CD14-positive monocyte (primary cell): ENCODE measurements around the gene CD22. TPM values are rescaled to one million over a fixed set of nuclear protein-coding genes. Genes with fewer than 3 reads are reported as not detected.

Experiments
- DNase-seq, 3 donors: peaks; one replicate each; pipeline ENCODE4 v3.0.0-alpha.2; 2011 to 2022
- H2AFZ ChIP-seq: 2 replicates; pipeline ENCODE4 v1.6.0; 2012; ENCODE audit warnings: mild to moderate bottlenecking, low read depth, low read length, inconsistent platforms; ENCODE audit not compliant: insufficient read depth, poor library complexity, severe bottlenecking
- H3K27ac ChIP-seq, 2 donors: 1 replicate in 1 of 2; 2 replicates in 1 of 2; pipeline ENCODE4 v1.5.1; 2012 to 2013; ENCODE audit warnings: low read length in 2 of 2, control low read depth in 1 of 2, inconsistent platforms in 1 of 2, low read depth in 1 of 2, mild to moderate bottlenecking in 1 of 2
- H3K27me3 ChIP-seq, 2 donors: one replicate each; pipeline versions ENCODE4 v1.6.0 to v1.6.1; 2011 to 2013; ENCODE audit warnings: low read length in 2 of 2; ENCODE audit not compliant: control insufficient read depth in 2 of 2, insufficient read depth in 2 of 2
- H3K36me3 ChIP-seq, 2 donors: replicated peaks in 1 of 2; 1 replicate in 1 of 2; 2 replicates in 1 of 2; pipeline versions ENCODE4 v1.5.1 to v1.6.1; 2012 to 2013; ENCODE audit warnings: low read length in 2 of 2, control low read depth in 1 of 2, inconsistent platforms in 1 of 2, mild to moderate bottlenecking in 1 of 2; ENCODE audit not compliant: insufficient read depth in 2 of 2, control insufficient read depth in 1 of 2
- H3K4me1 ChIP-seq, 2 donors: 1 replicate in 1 of 2; 2 replicates in 1 of 2; pipeline versions ENCODE4 v1.5.1 to v1.6.1; 2012 to 2013; ENCODE audit warnings: low read length in 2 of 2, control low read depth in 1 of 2, inconsistent platforms in 1 of 2, mild to moderate bottlenecking in 1 of 2, moderate library complexity in 1 of 2; ENCODE audit not compliant: insufficient read depth in 2 of 2, control insufficient read depth in 1 of 2
- H3K4me2 ChIP-seq: replicated peaks from 2 replicates; pipeline ENCODE3; 2012; ENCODE audit warnings: low read length, moderate library complexity, mild to moderate bottlenecking; ENCODE audit not compliant: poor library complexity, severe bottlenecking; ENCODE audit errors: extremely low read depth
- H3K4me3 ChIP-seq, 3 experiments: fragments of 200-600 bp in 1 of 3; sonication (generic) in 1 of 3; replicated peaks in 1 of 3; 1 replicate in 2 of 3; 2 replicates in 1 of 3; pipeline ENCODE4 v1.5.1; 2011 to 2013; ENCODE audit warnings: low read length in 3 of 3, mild to moderate bottlenecking in 3 of 3, control low read depth in 2 of 3, low read depth in 2 of 3, inconsistent platforms in 1 of 3, moderate library complexity in 1 of 3
- H3K79me2 ChIP-seq: 2 replicates; pipeline ENCODE4 v1.6.0; 2012; ENCODE audit warnings: mild to moderate bottlenecking, control low read depth, inconsistent platforms, low read length, moderate library complexity; ENCODE audit not compliant: insufficient read depth
- H3K9ac ChIP-seq: 2 replicates; pipeline ENCODE4 v1.6.0; 2017; ENCODE audit warnings: low read length, mild to moderate bottlenecking; ENCODE audit not compliant: insufficient read depth, poor library complexity, severe bottlenecking
- H3K9me3 ChIP-seq, 2 donors: replicated peaks in 1 of 2; 1 replicate in 1 of 2; 2 replicates in 1 of 2; pipeline versions ENCODE4 v1.5.1 to v1.6.1; 2012 to 2013; ENCODE audit warnings: low read length in 2 of 2, control low read depth in 1 of 2; ENCODE audit not compliant: control insufficient read depth in 1 of 2, insufficient read depth in 1 of 2
- H4K20me1 ChIP-seq: 2 replicates; pipeline ENCODE4 v1.6.0; 2012; ENCODE audit warnings: mild to moderate bottlenecking, low read length, control low read depth, moderate library complexity; ENCODE audit not compliant: insufficient read depth
- H3K27ac Mint-ChIP-seq, 7 donors: one replicate each; pipeline ENCODE4 v1.8.0; 2020; ENCODE audit warnings: mild to moderate bottlenecking in 7 of 7, mixed read lengths in 7 of 7, moderate library complexity in 6 of 7, inconsistent platforms in 2 of 7
- H3K27me3 Mint-ChIP-seq, 3 donors: one replicate each; pipeline ENCODE4 v1.8.0; 2021 to 2022; ENCODE audit warnings: low read depth in 3 of 3, mild to moderate bottlenecking in 3 of 3, mixed read lengths in 3 of 3, moderate library complexity in 3 of 3, inconsistent platforms in 1 of 3
- H3K36me3 Mint-ChIP-seq, 2 donors: one replicate each; pipeline ENCODE4 v1.8.0; 2020; ENCODE audit warnings: mixed read lengths in 2 of 2, inconsistent platforms in 1 of 2, mild to moderate bottlenecking in 1 of 2
- H3K4me1 Mint-ChIP-seq: one replicate; pipeline ENCODE4 v1.8.0; 2020; ENCODE audit warnings: mild to moderate bottlenecking, mixed read lengths
- H3K4me3 Mint-ChIP-seq, 2 donors: one replicate each; pipeline ENCODE4 v1.8.0; 2020; ENCODE audit warnings: mild to moderate bottlenecking in 2 of 2, mixed read lengths in 2 of 2, moderate library complexity in 1 of 2
- H3K9me3 Mint-ChIP-seq, 7 donors: one replicate each; pipeline ENCODE4 v1.8.0; 2020 to 2022; ENCODE audit warnings: mixed read lengths in 7 of 7, mild to moderate bottlenecking in 6 of 7, moderate library complexity in 6 of 7, inconsistent platforms in 2 of 7
- CTCF ChIP-seq: fragments of 200-600 bp; IDR thresholded peaks from one replicate; pipeline ENCODE4 v1.8.0; 2022; ENCODE audit warnings: antibody characterized with exemption, mild to moderate bottlenecking
- WGBS: methylation state at CpG from one replicate; pipeline ENCODE4 v1.1.5; 2013; ENCODE audit warnings: missing lambda C conversion rate; ENCODE audit not compliant: insufficient coverage; 5-methylcytosine and 5-hydroxymethylcytosine counted together
- intact Hi-C, 2 donors: fragments of 100-400 bp; cut with micrococcal nuclease; formaldehyde crosslinking; loops; one replicate each; pipeline versions ENCODE4 v1.15.0 to v1.15.1; 2023
- polyA plus RNA-seq, 3 donors: library from polyadenylated mRNA; depleted of rRNA in 1 of 3; unstranded in 2 of 3; stranded (reverse) in 1 of 3; fragments of 300-500 nt in 2 of 3; fragments of >200 nt in 1 of 3; fragmentation: Illumina TruSeq in 2 of 3; gene quantifications; 1 replicate in 2 of 3; 2 replicates in 1 of 3; pipeline ENCODE4 v1.2.3, GENCODE V29; 2012 to 2021

Gene CD22
- polyA plus RNA-seq, 3 donors: 0.24 to 4.8 (median 0.88) TPM

GRCh38 chr19:35279985-35280821 is 48.8 kb upstream of the CD22 start:
- no peak for DNase-seq
- Mint-ChIP-seq H3K36me3 (peaks cover 46% of the 10 kb centered on the region in 2 donors), H3K27me3 (peaks cover 13 to 16% (median 14%) of the 10 kb centered on the region in 3 donors), H3K9me3 (peaks cover 0 to 2% (median 0%) of the 10 kb centered on the region in 7 donors), H3K4me3 (no peak overlapping the region), H3K27ac (peak overlapping the region in 3 of 7 donors; percentile 2 to 61 (median 32)), H3K4me1 (peaks cover 42% of the 10 kb centered on the region)
- Histone ChIP-seq H4K20me1 (peaks cover 41% of the 10 kb centered on the region), H3K4me1 (peaks cover 31 to 42% of the 10 kb centered on the region in 2 donors), H3K9ac (no peak overlapping the region), H2AFZ (no peak overlapping the region), H3K4me2 (no peak overlapping the region), H3K4me3 (no peak overlapping the region), H3K27me3 (no peaks in the 10 kb centered on the region), H3K27ac (no peak overlapping the region), H3K9me3 (no peaks in the 10 kb centered on the region), H3K36me3 (peaks cover 39 to 48% of the 10 kb centered on the region in 2 donors), H3K79me2 (no peaks in the 10 kb centered on the region)
- 91% methylated on average over 9 of the region's 12 CpGs for WGBS
- intact Hi-C loops: loop anchor here in 1 of 2 donors (5.0 kb wide), 1 partner anchor 62 kb away; no protein-coding TSS in a partner anchor
- TF ChIP-seq CTCF: no peak

DNA sequence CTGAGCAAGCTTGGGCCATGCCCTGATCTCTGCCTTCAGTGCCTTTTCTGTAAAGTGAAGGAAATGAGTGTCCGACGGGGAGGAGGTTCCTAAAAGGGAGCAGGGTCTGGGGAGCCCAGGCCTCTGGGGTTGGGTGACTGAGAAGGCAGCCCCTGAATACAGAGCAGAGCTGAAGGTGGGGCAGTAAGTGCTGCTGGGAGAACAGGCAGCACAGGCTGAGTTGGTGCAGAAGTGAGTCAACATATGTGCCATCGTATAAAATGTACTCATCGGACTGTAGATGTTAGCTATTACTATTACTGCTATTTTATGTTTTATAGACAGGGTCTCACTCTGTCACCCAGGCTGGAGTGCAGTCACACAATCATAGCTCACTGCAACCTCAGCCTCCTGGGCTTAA is 47.7 kb upstream of the CD22 start:
- 63% methylated on average over 2 of the region's 4 CpGs for WGBS
- TF ChIP-seq CTCF: no peak
- DNase-seq: no peak
- Mint-ChIP-seq H3K27me3 (peaks cover 13 to 16% (median 14%) of the 10 kb centered on the region in 3 donors), H3K4me1 (peaks cover 48% of the 10 kb centered on the region), H3K4me3 (peak overlapping the region in 1 of 2 donors; percentile 11), H3K36me3 (peaks cover 35 to 36% of the 10 kb centered on the region in 2 donors), H3K27ac (peak overlapping the region in 6 of 7 donors; percentile 20 to 85 (median 58)), H3K9me3 (peaks cover 0 to 2% (median 0%) of the 10 kb centered on the region in 7 donors)
- no peaks in the 10 kb centered on the region for H3K79me2 ChIP-seq
- peaks cover 37% of the 10 kb centered on the region for H4K20me1 ChIP-seq
- no peak overlapping the region for H3K4me2 ChIP-seq
- H3K27me3 ChIP-seq: no peaks in the 10 kb centered on the region
- no peak overlapping the region for H3K4me3 ChIP-seq
- peaks cover 29 to 37% of the 10 kb centered on the region in 2 donors for H3K36me3 ChIP-seq
- H3K27ac ChIP-seq: peak overlapping the region in 1 of 2 donors; percentile 59
- no peak overlapping the region for H3K9ac ChIP-seq
- no peaks in the 10 kb centered on the region for H3K9me3 ChIP-seq
- peaks cover 34 to 52% of the 10 kb centered on the region in 2 donors for H3K4me1 ChIP-seq
- intact Hi-C loops: loop anchor here (1.0 to 5.0 kb wide), 2 partner anchors 9 to 61 kb away; no protein-coding TSS in a partner anchor
- no peak overlapping the region for H2AFZ ChIP-seq
